B cell (primary cell): ENCODE measurements around the gene WNK2.

ENCODE experiments used
- EZH2 ChIP-seq: IDR thresholded peaks from 2 replicates; pipeline ENCODE4 v1.6.1; 2012; ENCODE audit warnings: borderline replicate concordance, low read depth, mild to moderate bottlenecking, moderate library complexity, low read length; ENCODE audit not compliant: insufficient read depth, poor library complexity, severe bottlenecking
- TF ChIP-seq, protein P1 (sequence below): fragments of 200-600 bp; IDR thresholded peaks from one replicate; pipeline ENCODE4 v1.8.0; 2022; ENCODE audit warnings: antibody characterized with exemption, mild to moderate bottlenecking

DNA sequence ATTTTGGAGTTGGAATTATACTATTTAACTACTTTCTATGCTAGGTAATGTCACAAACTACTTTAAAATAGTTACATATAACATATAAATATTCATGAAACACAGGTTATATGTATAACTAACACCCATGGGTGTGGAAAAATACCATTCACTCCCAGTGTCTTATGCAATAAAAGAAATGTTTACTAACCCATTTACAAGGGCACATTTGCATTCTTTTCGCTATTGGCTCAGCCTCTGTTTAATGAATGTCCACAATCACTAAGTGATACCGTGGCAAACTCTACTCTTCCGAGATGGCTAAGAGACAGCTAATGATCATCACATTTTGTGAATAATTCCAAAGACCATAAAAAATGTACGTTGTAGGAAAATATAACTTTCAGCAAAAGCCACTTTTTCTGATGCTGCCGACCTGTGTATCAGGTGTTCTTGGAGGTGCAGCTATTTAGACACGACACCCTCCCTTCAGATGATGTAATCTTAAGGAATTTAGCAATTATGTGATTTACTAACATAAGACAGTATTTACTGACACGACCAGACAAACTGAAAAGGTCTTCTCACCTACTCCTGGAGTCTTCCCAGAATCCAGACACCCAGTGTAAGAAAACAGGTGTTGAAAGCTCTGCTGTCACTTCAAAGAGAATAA, 145.8 kb downstream of the WNK2 start:
- TF ChIP-seq, protein P1, sequence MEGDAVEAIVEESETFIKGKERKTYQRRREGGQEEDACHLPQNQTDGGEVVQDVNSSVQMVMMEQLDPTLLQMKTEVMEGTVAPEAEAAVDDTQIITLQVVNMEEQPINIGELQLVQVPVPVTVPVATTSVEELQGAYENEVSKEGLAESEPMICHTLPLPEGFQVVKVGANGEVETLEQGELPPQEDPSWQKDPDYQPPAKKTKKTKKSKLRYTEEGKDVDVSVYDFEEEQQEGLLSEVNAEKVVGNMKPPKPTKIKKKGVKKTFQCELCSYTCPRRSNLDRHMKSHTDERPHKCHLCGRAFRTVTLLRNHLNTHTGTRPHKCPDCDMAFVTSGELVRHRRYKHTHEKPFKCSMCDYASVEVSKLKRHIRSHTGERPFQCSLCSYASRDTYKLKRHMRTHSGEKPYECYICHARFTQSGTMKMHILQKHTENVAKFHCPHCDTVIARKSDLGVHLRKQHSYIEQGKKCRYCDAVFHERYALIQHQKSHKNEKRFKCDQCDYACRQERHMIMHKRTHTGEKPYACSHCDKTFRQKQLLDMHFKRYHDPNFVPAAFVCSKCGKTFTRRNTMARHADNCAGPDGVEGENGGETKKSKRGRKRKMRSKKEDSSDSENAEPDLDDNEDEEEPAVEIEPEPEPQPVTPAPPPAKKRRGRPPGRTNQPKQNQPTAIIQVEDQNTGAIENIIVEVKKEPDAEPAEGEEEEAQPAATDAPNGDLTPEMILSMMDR: no peak
- no peak for TF ChIP-seq EZH2
